Glomerular visceral epithelial cell (primary cell): ENCODE measurements around the gene SPEM1.
A peak's percentile ranks its signal among the peaks of the same experiment; 100 is the strongest.

Experiments
- DNase-seq: peaks from one replicate; pipeline ENCODE4 v3.0.0-alpha.2; 2016; ENCODE audit errors: extremely low spot score

The SPEM1 gene, protein sequence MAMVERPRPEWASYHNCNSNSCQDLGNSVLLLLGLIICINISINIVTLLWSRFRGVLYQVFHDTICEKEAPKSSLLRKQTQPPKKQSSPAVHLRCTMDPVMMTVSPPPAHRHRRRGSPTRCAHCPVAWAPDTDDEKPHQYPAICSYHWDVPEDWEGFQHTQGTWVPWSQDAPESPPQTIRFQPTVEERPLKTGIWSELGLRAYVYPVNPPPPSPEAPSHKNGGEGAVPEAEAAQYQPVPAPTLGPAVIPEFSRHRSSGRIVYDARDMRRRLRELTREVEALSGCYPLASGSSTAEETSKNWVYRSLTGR

DNA sequence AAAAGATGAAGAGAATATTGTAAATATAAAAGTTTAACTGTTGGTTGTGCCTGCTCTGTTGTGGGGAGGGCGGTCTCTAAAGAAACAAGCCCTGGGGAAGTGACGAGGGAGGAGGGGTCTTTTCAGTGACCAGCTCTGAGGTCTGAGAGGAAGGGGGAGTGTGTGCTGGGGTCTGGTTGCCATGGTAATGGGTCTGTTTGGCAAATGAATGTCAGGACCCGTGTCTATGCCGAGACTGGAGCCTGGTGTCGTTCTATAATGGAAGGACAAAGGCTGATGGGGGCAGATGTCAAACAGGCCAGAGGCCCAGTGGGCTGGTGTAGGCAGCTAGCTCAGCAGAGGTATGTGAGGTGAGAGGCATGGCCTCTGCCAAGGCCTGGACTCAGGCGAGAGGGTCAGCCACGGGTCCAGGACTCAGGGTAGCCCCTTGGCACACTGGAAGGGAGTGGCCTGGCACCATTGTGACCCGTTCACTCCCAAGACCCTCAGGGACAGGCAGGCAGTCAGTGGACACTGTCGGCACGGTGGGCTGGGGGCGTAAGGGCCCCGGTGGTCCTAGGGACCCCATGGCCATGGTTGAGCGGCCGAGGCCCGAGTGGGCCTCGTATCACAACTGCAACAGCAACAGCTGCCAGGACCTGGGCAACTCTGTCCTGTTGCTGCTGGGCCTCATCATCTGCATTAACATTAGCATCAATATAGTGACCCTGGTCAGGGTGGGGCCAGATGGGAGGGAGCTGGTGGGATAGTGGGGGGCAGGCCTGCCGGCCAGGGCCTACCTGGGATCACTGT, at the start of gene SPEM1:
Gene SPEM1 (plus strand): TSS at position 506 of the 792 bp plus-strand sequence. CDS start 61 bp downstream, at position 567.
- DNase-seq = no peak

DNA sequence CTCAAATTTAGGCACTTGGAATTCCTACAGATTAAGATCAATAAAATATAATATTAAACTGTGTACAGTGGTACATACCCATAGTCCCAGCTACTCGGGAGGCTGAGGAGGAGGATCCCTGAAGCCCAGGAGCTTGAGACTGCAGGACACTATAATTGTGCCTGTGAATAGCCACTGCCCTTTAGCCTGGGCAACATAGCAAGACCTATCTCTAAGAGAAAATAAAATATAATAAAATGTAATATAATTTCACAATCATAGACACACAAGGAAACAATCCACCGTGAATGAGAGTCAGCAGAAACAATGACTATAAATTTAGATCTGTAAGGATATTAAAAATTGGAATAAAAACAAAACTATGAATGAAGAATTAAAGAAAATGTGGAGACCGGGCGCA, 49.3 kb upstream of the SPEM1 start:
- DNase-seq = no peak

DNA sequence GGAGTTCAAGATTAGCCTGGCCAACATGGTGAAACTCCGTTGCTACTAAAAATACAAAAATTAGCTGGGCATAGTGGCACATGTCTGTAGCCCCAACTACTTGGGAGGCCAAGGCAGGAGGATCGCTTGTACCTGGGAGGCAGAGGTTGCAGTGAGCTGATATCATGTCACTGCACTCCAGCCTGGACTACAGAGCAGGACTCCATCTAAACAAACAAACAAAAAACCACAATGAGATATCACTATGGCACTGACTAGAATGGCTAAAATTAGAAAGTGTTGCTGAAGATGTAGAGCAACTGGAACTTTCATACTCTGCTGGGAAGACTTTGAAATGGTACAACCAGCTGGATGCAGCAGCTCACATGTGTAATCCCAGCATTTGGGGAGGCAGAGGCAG, 45.8 kb upstream of the SPEM1 start:
- DNase-seq = no peak

DNA sequence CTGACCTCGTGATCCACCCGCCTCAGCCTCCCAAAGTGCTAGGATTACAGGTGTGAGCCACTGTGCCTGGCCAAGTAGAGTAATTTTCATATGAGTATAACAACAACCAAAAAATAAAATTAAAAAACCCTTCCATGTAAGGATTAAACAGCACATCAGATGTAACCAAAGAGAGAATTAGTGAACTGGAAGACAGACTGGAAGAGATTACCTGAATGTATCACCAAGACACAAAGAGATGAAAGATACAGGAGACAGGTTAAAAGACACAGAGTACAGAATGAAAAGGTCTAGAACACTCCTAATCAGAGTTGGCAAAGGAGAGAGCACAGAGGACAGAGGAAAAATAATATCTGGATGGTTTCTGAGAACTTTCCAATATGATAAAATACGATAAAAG, 41.0 kb upstream of the SPEM1 start:
- DNase-seq = no peak

DNA sequence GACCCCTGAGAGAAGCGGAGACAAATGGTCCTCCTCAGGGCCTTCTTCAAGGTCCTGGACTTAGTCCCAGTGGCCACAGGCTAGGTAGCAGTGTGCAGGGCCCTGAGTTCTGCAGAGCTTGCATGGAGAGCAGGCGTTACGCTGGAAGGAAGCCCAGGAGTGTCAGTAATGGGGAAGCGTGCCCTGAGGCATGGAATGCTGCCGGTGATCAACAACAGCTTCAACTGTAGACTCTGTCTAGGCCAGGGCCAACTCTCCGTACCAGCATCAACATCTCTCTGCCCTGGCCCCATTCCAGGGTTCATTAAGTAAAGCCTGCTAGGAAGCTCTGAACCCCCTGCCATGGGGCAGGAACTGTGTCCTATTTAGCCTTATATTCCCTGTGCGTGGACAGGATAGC, 39.8 kb upstream of the SPEM1 start:
- DNase-seq = peak; percentile 15

DNA sequence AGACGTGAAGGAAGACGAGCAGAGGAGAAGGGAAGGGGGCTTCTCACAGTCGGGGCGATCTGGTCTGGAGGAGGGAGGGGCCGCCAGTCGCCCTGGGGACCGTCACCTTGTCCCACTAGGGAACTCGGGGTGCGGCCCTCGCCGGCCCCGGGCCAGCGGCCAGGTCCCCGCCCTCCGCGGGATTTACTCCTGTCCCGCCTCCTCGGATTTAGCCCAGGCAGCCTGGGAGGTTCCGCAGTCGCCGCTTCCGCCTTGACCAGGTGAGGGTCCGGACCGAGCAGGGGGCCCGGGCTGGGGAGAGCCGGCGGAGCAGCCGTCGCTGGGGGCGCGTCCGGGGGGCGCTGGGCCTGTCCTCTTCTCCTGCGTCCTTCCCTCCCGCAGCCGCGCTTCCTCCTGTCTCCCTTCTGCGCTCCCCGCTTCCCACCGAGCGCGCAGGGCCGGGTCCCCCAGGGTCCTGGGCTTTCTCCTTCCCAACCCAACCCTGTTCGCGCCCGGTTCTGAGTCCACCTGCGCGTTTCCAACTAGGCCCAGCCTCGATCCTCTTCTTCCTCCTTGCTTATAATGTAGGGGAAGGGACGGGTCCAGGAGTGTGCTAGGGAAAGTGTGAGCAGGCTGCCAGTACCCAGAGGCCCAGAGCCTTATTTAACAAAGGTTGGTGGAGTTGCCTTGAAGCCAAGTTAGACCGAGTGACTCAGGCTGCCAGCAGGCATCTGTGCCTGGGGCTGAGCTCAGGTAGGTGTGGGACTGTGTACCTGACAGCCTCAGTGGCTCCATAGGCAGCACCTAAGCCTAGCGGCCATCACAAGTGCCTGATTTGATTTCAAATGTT, 39.1 kb upstream of the SPEM1 start, which contains the start of gene TNK1:
Gene TNK1 (plus strand): TSS at position 235 of the 829 bp plus-strand sequence. CDS start 1,838 bp downstream, outside the sequence.
- peak; percentile 58 for DNase-seq

DNA sequence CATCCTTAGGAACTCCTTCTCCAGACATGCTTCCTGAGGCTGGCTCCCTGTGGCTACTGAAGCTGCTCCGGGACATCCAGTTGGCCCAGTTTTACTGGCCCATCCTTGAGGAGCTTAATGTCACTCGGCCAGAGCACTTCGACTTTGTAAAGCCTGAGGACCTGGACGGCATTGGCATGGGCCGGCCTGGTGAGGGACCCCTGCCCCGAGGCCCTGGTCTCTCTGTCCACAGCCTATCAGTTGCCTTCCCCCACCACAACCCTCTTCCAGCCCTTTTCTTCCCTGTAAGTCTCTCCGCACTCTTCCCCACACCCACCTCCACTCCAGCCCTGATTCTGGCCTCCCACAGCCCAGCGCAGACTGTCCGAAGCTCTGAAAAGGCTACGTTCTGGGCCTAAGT, 37.2 kb upstream of the SPEM1 start:
- no peak for DNase-seq

DNA sequence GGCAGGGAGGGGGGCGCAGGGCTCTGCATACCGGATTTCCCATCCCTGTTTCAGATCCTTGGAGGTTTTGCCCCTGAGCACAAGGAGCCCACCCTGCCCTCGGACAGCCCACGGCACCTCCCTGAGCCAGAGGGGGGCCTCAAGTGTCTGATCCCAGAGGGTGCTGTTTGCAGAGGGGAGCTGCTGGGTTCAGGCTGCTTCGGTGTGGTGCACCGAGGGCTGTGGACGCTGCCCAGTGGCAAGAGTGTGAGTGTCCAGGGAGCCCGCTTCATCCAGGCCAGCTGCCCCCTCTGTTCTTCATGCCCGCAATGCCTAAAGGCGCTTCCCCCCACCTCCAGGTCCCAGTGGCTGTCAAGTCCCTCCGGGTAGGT, 36.8 kb upstream of the SPEM1 start:
- no peak for DNase-seq

DNA sequence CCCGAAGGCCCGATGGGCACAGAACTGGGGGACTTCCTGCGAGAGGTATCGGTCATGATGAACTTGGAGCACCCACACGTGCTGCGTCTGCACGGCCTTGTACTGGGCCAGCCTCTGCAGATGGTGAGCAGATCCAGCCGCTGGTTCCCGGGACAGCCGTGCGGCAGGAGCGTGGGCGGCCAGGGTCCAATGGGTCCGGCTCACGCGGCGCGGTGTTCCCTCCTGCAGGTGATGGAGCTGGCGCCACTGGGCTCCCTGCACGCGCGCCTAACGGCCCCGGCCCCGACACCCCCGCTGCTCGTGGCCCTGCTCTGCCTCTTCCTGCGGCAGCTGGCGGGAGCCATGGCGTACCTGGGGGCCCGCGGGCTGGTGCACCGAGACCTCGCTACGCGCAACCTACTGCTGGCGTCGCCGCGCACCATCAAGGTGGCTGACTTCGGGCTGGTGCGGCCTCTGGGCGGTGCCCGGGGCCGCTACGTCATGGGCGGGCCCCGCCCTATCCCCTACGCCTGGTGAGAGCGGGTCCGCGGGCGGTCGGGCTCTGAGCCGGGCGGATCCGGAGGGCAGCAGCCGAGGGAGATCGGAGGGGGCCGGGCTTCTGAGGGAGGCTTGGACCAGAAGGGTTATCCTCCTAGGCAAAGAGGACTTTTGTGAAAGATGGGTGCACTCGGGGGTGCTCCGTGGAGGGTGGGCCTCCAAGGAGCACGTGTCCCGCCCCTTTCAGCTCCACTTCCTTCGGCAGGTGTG, 36.2 kb upstream of the SPEM1 start:
- DNase-seq = no peak

DNA sequence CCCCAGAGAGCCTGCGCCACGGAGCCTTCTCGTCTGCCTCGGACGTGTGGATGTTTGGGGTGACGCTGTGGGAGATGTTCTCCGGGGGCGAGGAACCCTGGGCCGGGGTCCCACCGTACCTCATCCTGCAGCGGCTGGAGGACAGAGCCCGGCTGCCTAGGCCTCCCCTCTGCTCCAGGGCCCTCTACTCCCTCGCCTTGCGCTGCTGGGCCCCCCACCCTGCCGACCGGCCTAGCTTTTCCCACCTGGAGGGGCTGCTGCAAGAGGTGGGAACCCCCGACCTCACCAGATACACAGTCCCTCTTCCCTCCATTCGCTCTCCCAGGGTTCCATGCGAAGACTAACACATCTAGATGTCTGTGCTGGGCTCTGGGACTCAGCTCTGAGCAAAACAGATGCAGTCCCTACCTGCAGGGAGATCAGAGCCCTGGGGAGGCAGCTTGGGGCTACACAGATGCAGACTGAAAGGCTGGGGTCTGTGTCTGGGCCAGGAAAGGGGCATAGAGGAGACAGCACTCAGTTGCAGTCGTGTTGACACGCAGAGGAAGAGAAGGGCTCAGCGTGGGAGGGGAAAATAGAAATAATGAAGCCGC, 35.5 kb upstream of the SPEM1 start:
- DNase-seq = no peak

DNA sequence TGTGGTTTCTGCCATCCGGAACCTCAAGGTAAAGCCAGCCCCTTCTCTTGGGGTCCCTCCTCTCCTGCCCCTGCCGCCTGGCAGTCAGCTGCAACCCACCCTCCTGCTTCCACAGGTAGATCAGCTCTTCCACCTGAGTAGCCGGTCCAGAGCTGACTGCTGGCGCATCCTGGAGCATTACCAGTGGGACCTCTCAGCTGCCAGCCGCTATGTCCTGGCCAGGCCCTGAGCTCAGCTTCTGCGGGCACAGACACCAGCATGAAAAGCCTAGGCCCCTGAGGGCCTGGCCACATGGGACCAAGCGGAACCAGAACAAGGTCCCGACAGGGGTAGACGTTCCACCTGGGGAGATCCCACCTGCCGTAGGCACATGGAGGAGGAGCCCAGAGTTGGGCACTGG, 31.3 kb upstream of the SPEM1 start:
- DNase-seq = no peak

DNA sequence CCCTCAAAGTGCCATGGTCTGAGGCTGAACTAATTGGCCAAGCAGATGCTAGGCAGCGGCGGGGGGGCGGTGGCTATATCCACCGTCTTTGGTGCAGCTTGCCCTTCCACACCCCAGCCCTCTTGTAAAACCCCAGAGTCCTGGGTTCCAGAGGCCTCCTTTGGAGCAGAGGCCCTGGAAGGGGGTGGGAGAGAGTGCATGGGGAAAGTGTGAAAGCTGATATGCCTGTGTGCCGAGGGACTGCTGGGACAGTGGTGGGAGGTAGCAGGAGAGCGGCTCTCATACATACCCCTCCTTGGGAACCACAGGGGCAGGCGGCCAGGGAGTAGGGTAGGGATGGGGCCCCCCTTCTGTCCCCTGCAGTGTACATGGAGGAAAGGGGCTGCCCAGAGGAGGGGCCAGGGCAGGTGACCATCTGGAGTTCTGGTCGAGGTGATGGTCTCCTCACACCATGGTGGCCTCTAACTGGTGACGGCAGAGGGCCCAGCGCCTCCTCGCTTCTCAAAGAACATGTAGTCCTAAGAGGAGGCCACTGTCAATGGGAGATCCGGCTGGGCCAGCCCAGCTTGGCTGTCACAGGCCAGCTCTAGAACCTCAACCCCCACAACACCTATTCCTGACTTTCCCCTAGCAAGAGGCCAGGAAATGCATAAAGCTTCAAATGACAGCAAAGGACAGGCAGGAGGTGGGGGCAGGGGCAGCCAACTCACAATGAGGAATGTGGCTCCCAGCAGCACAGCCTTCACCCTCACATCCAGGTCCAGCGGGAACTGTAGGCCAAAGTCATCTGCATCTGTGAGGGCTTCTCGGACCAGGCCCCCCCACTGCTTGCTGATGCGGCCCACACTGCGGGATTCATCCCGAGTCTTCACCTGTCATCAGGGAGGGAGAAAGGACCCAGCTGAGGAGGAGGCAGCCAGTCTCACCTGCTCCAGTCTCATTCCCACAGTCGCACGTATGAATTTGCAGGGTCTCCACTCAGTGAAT, 29.9 kb upstream of the SPEM1 start:
- no peak for DNase-seq

DNA sequence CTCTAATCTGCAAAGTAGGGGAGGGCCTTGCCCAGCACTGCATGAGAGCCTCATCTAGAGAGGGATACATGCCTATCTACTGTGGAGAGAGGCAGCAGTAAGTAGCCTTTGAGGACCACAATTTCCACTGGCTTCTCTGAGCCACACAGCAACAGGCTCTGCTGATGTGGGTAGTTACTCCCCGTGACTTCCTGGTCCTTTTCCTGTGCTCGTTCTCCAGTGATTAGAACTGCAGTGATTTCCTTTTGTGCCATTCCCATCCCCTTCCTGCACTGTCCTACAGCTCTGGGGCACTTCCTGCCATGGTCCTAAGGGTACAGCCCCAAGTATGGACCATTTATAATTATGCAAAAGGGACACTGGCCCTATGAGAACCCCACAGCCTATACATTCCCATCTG, 28.8 kb upstream of the SPEM1 start:
- no peak for DNase-seq

DNA sequence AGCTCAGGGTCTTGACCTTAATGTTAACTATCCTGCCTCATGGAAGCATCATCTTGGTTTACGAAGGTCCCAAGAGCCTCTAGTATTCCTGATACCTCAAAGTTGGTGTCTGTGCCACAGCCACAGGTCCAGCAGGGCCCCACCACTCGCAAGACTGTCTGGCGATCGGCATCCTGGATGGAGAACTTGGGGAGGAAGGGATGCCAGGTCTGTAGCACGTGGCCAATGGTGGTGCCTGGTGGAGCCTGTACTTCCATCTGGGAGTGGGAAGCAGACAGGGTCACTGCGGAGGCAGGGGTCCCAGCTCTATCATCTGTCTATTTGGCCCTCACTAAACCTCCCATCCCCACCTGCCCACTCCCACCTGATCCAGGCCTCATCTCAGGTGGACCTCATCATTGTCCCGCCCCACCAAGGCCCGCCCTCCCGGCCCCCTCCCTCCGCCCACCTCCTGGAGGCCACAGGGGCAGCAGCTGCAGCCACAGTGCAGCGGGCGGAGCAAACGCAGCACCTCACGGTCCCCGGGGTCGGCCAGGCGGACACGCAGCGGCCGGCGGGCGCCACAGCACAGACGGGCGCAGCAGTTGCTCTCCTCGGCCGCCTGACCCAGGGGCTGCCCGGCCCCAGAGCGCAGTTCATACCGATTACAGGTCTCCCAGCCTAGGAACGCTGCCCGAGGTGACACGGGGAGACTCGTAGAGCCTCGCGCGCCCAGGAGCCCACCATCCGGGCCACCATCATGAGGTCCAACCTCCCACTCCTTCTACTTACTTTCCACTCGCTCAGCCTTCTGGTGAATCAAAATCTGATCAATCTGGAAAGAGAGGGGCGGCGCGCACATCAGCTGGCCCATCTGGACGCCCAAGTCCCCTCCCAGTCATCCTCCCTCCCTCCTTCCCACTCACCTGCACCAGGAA, 27.2 kb upstream of the SPEM1 start:
- no peak for DNase-seq

DNA sequence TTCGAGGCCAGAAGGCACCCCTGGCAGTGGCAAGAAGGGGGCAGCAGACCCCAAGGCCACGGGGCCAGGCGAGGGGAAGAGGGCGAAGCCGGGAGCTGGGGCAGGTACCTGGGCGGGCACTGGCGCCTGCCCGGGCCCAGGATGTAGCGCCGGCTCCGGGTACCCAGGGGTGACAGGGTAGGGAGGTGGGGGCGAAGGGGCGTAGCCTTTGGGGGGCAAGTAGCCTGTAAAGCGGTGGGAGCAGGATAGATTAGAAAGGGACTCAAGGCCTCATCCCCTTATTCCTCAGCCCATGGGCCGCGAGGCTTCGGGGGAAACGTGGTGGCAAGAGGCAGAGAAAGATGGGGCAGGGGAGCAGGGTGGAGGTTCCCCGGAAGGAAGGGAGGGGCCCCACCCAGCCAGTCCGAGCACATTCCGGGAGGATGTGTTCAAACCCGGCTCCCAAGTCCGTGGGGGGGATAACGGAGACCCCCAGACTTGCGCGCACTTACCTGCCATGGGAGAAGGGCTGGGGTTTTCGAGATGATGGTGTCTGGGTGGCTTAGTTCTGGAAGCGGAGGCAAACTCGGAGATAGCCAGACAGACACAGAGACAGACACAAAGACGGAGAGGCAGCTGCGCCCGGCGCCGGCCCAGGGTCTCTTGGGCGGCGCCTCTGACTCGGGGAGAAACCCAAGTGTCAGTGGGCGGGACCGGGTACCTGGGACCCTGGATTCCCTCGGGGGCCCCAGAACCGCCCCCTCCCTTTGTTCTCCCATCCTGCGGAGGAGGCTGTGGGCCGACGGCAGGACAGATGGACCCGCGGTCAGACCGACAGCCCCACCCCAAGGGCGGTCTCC, 26.3 kb upstream of the SPEM1 start:
- peak; percentile 53 for DNase-seq

DNA sequence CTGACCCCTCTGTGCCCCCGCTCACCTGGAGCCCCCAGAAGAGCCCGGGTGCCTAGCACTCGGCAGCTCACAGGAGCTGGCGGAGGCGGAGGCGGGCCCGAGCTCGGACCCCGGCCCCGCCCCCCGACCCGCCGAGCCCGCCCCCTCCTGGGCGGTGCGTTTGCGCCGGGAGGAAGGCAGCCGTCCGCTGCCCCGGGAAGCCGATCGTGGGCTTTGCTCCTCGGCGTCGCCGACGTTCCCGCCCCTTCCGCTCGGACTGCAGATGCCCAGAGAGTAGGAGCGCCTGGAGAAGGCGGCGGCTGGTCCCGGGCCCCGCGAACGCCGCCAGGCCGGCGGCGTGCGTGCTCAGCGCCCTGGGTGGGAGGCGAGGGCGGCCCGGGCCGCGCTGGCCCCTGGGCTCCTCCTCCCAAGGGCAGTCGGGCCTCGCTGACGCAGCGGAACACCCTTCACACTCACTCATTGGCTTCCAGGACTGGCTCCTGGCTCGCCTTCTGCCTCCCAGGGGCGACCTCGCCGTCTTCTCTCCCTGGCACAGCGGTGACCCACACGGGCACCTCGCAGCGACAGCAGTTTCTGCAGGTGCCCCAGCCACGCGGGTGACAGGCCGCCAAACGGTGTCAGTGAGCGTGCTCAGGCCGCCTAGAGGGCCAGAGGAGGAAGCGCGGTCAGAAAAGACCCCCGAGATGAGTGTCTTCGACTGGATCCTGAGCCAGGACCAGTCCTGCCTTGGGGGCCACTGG, 25.5 kb upstream of the SPEM1 start, which contains the start of gene PLSCR3:
Gene PLSCR3 (minus strand): TSS at position 74 of the 740 bp plus-strand sequence. CDS start 415 bp downstream, outside the sequence.
- peak; percentile 92 for DNase-seq

DNA sequence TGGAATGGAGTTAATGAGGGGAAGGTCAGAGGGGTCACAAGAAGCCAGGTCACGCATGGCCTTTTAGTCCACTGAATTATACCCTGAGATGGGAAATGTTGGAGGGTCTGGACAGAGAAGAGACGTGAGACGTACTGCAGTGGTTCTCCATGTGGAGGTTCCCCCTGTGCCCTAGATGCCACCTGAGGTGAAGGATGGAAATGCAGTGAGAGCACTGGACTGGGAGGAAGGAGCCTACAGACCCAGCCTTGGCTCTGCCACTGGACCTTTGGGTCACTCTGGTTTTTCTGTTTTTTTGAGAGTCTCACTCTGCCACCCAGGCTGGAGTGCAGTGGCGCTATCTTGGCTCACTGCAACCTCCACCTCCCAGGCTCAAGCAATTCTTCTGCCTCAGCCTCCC, 24.0 kb upstream of the SPEM1 start:
- no peak for DNase-seq
